NCI-H1417 treated with DMSO at 0.1 percent for 48 hours (cell line): ENCODE data around the gene HMGCS2.
A peak's percentile ranks its signal among the peaks of the same experiment; 100 is the strongest.
"Not testable (repeated sequence)": the region's sequence is repeated elsewhere in the genome, so short reads cannot be mapped to it uniquely, and the experiment has no call there.

Experiments used
- DNase-seq: peaks from one replicate; lab custom pipeline; 2025; lab: John Stamatoyannopoulos, UW

The HMGCS2 gene

DNA sequence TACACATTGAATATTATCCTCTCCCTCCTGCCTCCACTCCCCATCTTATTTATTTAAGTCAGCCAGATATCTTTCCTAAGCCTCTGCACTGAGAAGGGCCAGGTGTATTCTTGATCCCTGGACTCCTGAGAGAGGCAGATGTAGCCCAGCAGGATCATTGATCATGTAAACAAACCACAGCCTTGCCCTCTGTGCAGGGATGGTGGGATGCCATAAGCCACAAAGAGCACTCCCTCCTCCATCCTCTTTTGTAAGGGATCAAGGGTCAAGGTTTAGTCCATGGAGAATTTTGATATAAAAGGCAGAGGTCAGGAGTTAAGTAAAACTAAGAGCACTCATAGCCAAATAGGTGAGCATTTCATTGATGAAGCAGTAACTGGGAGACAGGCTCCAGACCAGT is 39.7 kb downstream of the HMGCS2 start:
- DNase-seq = no peak

- no peak for DNase-seq
Measured at GRCh38 chr1:119727991-119728390, 40.7 kb downstream of the HMGCS2 start.

DNA sequence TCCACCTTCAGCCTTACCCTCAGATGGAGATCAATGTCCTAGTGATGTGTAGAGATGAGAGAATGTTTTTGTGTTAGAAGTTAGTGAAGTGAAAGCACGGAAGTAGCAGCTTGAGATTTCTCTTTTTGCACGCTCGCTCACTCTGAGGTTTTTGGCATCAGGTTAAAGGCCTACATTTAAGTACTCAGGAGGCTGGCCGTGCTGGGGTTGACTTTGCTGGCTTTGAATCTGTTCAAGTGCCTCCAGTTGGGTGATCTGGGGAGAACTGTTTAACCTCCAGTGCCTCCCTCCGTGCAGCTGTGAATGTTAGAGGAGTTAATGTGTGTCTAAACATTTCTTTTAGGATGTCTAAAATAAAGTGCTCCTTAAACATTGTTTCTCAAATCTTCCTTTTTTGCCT is 43.1 kb downstream of the HMGCS2 start:
- no peak for DNase-seq

GRCh38 chr1:119724611-119725218 is 44.0 kb downstream of the HMGCS2 start:
- no peak for DNase-seq

GRCh38 chr1:119721896-119722295 is 46.8 kb downstream of the HMGCS2 start:
- DNase-seq = no peak

- DNase-seq = no peak
Measured at GRCh38 chr1:119720866-119721440, 47.8 kb downstream of the HMGCS2 start.

- DNase-seq = no peak
Measured at GRCh38 chr1:119718972-119719371, 49.7 kb downstream of the HMGCS2 start.

GRCh38 chr1:119718409-119718808 is 50.3 kb downstream of the HMGCS2 start:
- DNase-seq = no peak

DNA sequence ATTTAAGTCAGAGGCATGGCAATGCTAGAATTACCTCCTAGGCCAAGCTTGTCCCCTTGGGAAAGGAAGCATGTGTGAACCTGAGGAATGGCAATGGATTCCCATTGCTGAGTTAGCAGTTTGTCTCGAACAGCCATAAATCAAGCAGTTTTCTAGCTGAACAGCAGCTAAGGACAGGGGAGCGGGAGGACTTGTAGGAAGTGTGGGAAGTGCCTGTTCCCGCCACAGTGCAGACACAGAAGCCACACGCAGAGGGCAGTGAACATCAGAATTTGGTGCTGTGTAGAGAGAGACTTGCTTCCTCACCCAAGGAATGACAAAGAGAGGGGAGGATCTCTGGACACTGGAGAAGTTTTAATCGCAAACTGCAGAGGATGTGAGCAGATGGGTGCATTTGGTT is 53.2 kb downstream of the HMGCS2 start:
- DNase-seq = no peak

GRCh38 chr1:119714583-119714982 is 54.1 kb downstream of the HMGCS2 start:
- no peak for DNase-seq

DNA sequence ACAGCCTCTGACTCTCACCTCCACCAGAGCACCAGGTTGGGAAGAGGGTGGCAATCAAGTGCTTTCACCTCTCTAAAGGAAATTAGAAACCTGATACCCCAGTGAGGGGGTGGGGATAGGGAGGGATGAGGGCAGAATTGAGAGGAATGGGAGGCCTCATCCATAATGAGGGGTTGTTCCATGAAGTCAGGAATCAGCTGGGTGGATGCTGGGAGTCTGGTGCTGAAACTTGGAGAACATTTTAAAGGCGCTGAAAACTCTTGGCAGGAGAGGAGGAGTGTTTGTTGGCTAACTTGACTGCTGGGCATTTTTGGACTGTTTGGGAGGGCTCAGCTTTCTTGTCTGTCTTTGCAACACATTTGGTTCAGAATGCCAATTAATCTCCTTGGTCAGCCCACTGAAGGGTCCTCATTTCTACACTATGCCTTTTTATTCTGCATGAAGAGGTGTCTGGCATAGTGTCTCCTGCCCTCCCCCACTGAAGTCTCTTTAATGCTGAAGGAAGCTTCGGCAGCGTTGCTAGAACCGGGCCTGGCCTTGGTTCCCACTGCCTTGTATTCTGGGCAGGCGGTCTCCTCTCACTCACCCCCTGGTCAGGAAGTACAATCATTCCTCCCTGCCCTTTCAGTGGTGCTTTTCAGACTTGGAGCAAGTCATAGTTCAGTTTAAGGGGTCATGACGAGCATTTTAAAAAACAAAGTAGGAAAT is 54.8 kb downstream of the HMGCS2 start:
- DNase-seq = no peak

DNA sequence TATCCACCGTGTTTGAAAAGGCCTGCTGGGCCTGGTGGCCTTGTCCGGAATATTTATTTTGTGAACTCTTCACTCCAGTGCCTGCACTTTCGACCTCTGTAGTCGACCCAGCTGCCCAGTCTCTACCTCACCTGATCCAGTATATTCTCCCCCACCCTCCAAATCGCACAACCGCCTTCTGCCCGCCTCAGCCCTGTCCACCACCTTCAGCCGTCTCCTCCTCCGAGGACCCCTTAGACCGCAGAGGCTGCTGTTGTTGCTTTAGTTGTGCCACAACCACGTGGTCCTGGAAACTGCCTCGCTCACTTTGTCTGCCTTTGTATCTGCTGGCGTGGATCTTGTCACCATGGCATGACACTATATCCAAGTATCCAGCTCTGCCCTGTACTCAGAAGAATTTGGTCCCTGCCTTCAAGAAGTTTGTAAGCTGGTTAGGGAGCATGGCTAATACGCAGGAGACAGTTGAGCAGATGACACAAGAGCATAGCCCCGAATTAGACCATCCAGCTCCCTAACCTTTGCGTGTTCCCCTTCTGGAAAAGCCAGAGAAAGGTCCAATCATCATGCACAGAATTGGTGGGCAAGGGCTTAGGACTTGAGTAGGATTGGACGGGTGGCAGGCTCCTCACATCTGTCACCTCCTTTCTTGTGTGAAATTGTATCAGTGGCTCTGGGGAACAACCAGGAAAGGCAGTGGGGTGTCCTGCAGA is 55.5 kb downstream of the HMGCS2 start:
- DNase-seq = no peak

DNA sequence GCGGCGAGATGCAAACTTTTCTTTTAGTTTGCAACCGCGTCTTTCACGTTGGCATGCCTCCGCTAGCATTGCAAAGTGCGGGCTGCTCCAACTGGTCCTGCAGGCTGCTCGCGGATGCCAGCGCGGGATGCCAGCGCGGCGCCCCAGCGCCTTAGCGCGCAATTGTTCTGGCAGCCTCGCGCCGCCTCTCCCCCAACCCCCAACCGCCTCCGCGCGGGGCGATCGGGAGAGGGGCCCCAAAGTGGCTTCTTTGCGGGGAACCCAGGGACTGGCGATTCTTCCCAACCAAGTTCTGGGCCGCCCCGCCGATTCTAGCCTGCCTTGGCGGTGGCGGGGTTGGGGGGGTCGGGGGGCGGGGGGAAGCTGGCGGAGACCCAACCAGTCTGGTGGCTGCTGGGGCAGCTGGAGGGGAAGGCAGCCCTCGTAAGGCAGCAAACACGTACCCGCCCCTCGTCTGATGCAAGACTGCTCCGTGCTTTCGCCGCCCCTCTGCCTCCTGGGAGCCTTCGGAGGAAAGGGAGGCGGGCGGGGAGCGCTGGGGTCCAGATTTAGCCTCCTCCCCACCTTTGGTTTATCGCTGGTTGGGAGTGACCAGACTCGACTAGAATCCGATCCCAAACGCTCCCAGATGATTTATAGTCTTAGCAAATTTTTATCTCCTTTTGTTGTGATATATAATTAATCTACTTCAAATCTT is 56.2 kb downstream of the HMGCS2 start:
- peak; percentile 42 for DNase-seq

- DNase-seq = peak; percentile 40
Measured at GRCh38 chr1:119711804-119712341, 56.8 kb downstream of the HMGCS2 start, which contains the start of gene PHGDH. Gene PHGDH, plus strand, starts transcription at chr1:119711934. Its CDS starts 89 bp downstream, at chr1:119712023.

DNA sequence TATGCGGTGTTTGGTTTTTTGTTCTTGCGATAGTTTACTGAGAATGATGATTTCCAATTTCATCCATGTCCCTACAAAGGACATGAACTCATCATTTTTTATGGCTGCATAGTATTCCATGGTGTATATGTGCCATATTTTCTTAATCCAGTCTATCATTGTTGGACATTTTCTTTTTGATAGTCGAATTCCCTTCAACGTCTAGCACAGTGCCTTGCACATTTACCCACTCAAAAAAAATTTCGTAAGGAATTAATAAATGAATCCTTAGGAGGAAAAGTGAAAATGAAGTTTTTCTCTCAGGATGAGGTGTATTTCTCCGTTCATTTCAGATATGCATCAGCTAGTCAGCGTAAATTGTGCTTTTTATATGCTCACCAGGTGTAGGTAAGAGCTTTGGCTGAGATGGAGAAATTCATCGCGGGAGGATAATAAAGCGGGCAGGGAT is 57.3 kb downstream of the HMGCS2 start:
- not testable (repeated sequence) for DNase-seq

DNA sequence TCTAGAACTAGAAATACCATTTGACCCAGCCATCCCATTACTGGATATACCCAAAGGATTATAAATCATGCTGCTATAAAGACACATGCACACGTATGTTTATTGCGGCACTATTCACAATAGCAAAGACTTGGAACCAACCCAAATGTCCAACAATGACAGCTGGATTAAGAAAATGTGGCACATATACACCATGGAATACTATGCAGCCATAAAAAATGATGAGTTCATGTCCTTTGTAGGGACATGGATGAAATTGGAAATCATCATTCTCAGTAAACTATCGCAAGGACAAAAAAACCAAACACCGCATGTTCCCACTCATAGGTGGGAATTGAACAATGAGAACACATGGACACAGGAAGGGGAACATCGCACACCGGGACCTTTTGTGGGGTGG is 62.1 kb downstream of the HMGCS2 start:
- DNase-seq = not testable (repeated sequence)

GRCh38 chr1:119703666-119704450 is 64.8 kb downstream of the HMGCS2 start:
- no peak for DNase-seq

DNA sequence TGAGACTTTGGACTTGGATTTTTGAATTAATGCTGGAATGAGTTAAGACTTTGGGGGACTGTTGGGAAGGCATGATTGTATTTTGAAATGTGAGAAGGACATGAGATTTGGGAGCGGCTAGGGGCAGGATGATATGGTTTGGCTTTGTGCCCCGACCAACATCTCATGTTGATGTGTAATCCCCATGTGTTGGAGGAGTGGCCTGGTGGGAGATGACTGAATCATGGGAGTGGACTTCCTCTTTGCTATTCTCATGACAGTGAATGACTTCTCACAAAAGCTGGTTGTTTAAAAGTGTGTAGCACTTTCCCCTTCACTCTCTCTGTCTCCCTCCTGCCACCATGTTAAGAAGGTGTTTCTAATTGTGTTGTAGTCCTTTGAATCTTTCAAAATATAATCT is 66.3 kb downstream of the HMGCS2 start:
- no peak for DNase-seq

- DNase-seq = no peak
Measured at GRCh38 chr1:119701659-119702058, 67.0 kb downstream of the HMGCS2 start.

- DNase-seq = no peak
Measured at GRCh38 chr1:119700326-119700725, 68.4 kb downstream of the HMGCS2 start.
